Common myeloid progenitor, CD34-positive (primary cell): Measurements from ENCODE around the gene IFI16.

ENCODE experiments used
- CTCF ChIA-PET: fragments of 350-600 bp; sonication (Branson Sonifier 250); formaldehyde crosslinking; loops from one replicate; lab custom pipeline; 2021; ENCODE audit warnings: antibody characterized with exemption; lab: Charles Lee
- POLR2A ChIA-PET: fragments of 350-600 bp; sonication (Branson Sonifier 250); formaldehyde crosslinking; loops from one replicate; lab custom pipeline; 2021; ENCODE audit warnings: antibody characterized with exemption; lab: Charles Lee
- DNase-seq, 3 donors: peaks; one replicate each; pipeline versions ENCODE4 v3.0.0 to v3.0.0-alpha.2; 2013
- H3K27ac ChIP-seq, 2 experiments: 1 replicate in 1 of 2; 2 replicates in 1 of 2; pipeline ENCODE4 v1.7.0; 2013; ENCODE audit warnings: inconsistent platforms in 2 of 2, low read length in 2 of 2, mild to moderate bottlenecking in 2 of 2, low read depth in 1 of 2, moderate library complexity in 1 of 2; ENCODE audit not compliant: severe bottlenecking in 2 of 2, insufficient read depth in 1 of 2, poor library complexity in 1 of 2
- H3K27me3 ChIP-seq, 5 experiments: replicated peaks in 2 of 5; 1 replicate in 3 of 5; 2 replicates in 2 of 5; pipeline versions ENCODE4 v1.6.1 to v1.7.0; 2013; ENCODE audit warnings: low read length in 4 of 5, mild to moderate bottlenecking in 2 of 5, moderate library complexity in 2 of 5, inconsistent platforms in 1 of 5; ENCODE audit not compliant: insufficient read depth in 5 of 5, control insufficient read depth in 4 of 5
- H3K36me3 ChIP-seq, 4 experiments: 1 replicate in 2 of 4; 2 replicates in 2 of 4; pipeline versions ENCODE4 v1.6.1 to v1.7.0; 2013; ENCODE audit warnings: low read length in 3 of 4, control low read depth in 1 of 4, mild to moderate bottlenecking in 1 of 4; ENCODE audit not compliant: control insufficient read depth in 4 of 4, insufficient read depth in 4 of 4
- H3K4me1 ChIP-seq, 4 experiments: 1 replicate in 3 of 4; 2 replicates in 1 of 4; pipeline versions ENCODE4 v1.6.1 to v1.7.1; 2013; ENCODE audit warnings: low read length in 3 of 4, mild to moderate bottlenecking in 3 of 4, control low read depth in 1 of 4, inconsistent platforms in 1 of 4, moderate library complexity in 1 of 4; ENCODE audit not compliant: control insufficient read depth in 4 of 4, insufficient read depth in 4 of 4; ENCODE audit errors: control extremely low read depth in 1 of 4
- H3K4me3 ChIP-seq, 7 experiments: 1 replicate in 4 of 7; 2 replicates in 3 of 7; pipeline versions ENCODE4 v1.5.1 to v1.7.0; 2013; ENCODE audit warnings: mild to moderate bottlenecking in 7 of 7, low read length in 6 of 7, moderate library complexity in 6 of 7, inconsistent platforms in 2 of 7, low read depth in 2 of 7, control low read depth in 1 of 7; ENCODE audit not compliant: insufficient read depth in 4 of 7, control insufficient read depth in 1 of 7; ENCODE audit errors: extremely low read depth in 1 of 7
- H3K9me3 ChIP-seq, 5 experiments: 1 replicate in 4 of 5; 2 replicates in 1 of 5; pipeline versions ENCODE4 v1.6.1 to v1.7.1; 2013; ENCODE audit warnings: low read length in 4 of 5, mild to moderate bottlenecking in 2 of 5, inconsistent platforms in 1 of 5, low read depth in 1 of 5, moderate library complexity in 1 of 5; ENCODE audit not compliant: control insufficient read depth in 4 of 5, insufficient read depth in 2 of 5; ENCODE audit errors: control extremely low read depth in 1 of 5
- WGBS: methylation state at CpG from one replicate; pipeline ENCODE4 v1.1.5; 2013; ENCODE audit not compliant: insufficient coverage; 5-methylcytosine and 5-hydroxymethylcytosine counted together

The IFI16 gene

GRCh38 chr1:159079525-159079924 lies 69.8 kb downstream of the IFI16 start:
- Histone ChIP-seq H3K4me1 (peaks cover 2 to 9% (median 7%) of the 10 kb centered on the region in 4 experiments), H3K36me3 (no peaks in the 10 kb centered on the region), H3K4me3 (no peak overlapping the region), H3K27ac (no peak overlapping the region), H3K9me3 (no peaks in the 10 kb centered on the region), H3K27me3 (no peaks in the 10 kb centered on the region)
- WGBS: 100% methylated on average over 1 of the region's 1 CpG
- ChIA-PET CTCF (no interaction called here), POLR2A (no interaction called here)
- no peak for DNase-seq

GRCh38 chr1:159081626-159082025 lies 71.9 kb downstream of the IFI16 start:
- DNase-seq: no peak
- no peaks in the 10 kb centered on the region for H3K36me3 ChIP-seq
- H3K9me3 ChIP-seq: no peaks in the 10 kb centered on the region
- peaks cover 2 to 29% (median 12%) of the 10 kb centered on the region in 4 experiments for H3K4me1 ChIP-seq
- WGBS: 100% methylated on average over 1 of the region's 1 CpG
- no peak overlapping the region for H3K4me3 ChIP-seq
- ChIA-PET POLR2A (no interaction called here), CTCF (interaction anchor here (0.9 kb wide), 1 partner anchor 10 kb away, joined by 8 read pairs; no protein-coding TSS in a partner anchor)
- H3K27me3 ChIP-seq: no peaks in the 10 kb centered on the region
- H3K27ac ChIP-seq: no peak overlapping the region

GRCh38 chr1:159083013-159083412 lies 73.3 kb downstream of the IFI16 start:
- H3K27ac ChIP-seq: no peak overlapping the region
- no peak overlapping the region for H3K4me3 ChIP-seq
- ChIA-PET CTCF (interaction anchor here (1.1 to 1.7 kb wide), 2 partner anchors 11 to 27 kb away, joined by 3 to 8 read pairs; no protein-coding TSS in a partner anchor), POLR2A (no interaction called here)
- H3K36me3 ChIP-seq: no peaks in the 10 kb centered on the region
- no CpG with 5 or more reads among the region's 1 CpG for WGBS
- no peaks in the 10 kb centered on the region for H3K9me3 ChIP-seq
- DNase-seq: no peak
- peaks cover 2 to 41% (median 15%) of the 10 kb centered on the region in 4 experiments for H3K4me1 ChIP-seq
- H3K27me3 ChIP-seq: no peaks in the 10 kb centered on the region

DNA sequence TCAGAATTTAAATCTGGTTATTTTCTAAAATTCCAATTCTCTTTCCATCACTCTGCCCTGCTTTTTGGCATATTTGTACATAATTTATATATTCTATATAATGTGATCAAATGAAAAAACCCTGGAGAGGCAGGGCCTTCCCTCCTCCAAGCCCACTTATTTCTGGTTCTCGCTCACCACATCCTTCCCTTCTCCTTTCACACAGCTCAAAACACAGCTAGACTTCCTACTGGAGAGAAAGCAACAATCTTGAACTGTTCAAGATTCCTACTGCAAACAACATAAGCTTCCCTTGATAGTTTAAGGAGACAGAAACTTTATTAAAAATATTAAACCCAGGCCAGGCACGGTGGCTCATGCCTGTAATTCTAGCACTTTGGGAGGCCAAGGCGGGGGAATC lies 74.4 kb downstream of the IFI16 start:
- H3K9me3 ChIP-seq: no peaks in the 10 kb centered on the region

DNA sequence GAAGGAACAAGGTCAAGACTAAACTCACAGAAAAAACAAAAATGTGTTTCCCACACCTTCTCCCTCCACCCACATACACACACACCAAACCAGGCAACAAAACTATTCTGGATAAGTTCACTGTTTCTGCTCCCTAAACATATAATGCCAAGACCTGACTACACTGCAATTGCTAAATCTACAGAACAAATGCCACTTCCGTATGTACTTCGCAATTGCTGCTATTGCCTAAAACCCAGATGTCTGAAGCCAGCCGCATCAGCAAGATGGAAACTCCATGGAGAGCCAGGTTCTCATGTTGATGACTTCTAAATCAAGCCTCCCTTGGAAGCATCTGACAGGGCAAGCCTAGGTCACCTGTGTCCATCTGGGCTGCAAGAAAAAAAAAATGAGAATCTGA lies 75.2 kb downstream of the IFI16 start:
- ChIA-PET POLR2A (no interaction called here), CTCF (no interaction called here)
- no peak overlapping the region for H3K4me3 ChIP-seq
- H3K4me1 ChIP-seq: peaks cover 15 to 55% (median 26%) of the 10 kb centered on the region in 4 experiments
- no peaks in the 10 kb centered on the region for H3K9me3 ChIP-seq
- no peak for DNase-seq
- no peak overlapping the region for H3K27ac ChIP-seq
- no peaks in the 10 kb centered on the region for H3K36me3 ChIP-seq
- WGBS: 98% methylated on average over 3 of the region's 3 CpGs
- H3K27me3 ChIP-seq: no peaks in the 10 kb centered on the region

More for the DNA sequence above, 74.4 kb downstream of the IFI16 start:
- no peaks in the 10 kb centered on the region for H3K27me3 ChIP-seq
- ChIA-PET POLR2A (no interaction called here), CTCF (interaction anchor here (1.2 to 1.7 kb wide), 2 partner anchors 12 to 16 kb away, joined by 3 to 8 read pairs; no protein-coding TSS in a partner anchor)
- no peak overlapping the region for H3K27ac ChIP-seq
- no peak for DNase-seq
- H3K4me1 ChIP-seq: peaks cover 13 to 53% (median 26%) of the 10 kb centered on the region in 4 experiments
- H3K4me3 ChIP-seq: peak overlapping the region in 2 of 7 experiments; percentile 5 to 19
- no peaks in the 10 kb centered on the region for H3K36me3 ChIP-seq
- WGBS: 40% methylated on average over 3 of the region's 3 CpGs

DNA sequence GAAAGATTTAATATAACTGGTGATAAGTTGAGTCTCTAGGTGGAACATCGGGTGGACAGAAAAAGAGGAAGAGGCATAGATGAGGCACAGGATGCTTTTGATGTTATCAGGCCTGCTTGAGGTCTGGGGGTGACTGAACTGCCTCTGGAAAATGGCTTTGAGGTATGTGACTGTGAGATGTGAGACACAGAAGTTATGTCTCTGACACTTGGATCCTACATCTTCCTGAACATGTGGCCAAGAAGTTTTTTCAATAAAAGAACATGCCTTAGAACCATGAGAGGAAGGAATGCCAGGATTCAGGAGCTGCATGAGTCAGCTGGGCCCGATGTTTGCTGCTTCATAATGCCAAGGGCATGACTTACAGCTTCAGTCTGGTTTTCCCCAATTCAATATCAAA lies 78.3 kb downstream of the IFI16 start:
- no peaks in the 10 kb centered on the region for H3K36me3 ChIP-seq
- no peaks in the 10 kb centered on the region for H3K27me3 ChIP-seq
- ChIA-PET CTCF (interaction anchor here (0.9 to 1.2 kb wide), 2 partner anchors 11 to 15 kb away, joined by 3 read pairs; no protein-coding TSS in a partner anchor), POLR2A (no interaction called here)
- peak; percentile 64 to 92 (median 86) for DNase-seq
- 0% methylated on average over 2 of the region's 2 CpGs for WGBS
- peaks cover 21 to 77% (median 41%) of the 10 kb centered on the region in 4 experiments for H3K4me1 ChIP-seq
- H3K27ac ChIP-seq: no peak overlapping the region
- H3K9me3 ChIP-seq: no peaks in the 10 kb centered on the region
- no peak overlapping the region for H3K4me3 ChIP-seq

GRCh38 chr1:159088546-159089183 lies 79.0 kb downstream of the IFI16 start:
- CTCF ChIA-PET: interaction anchor here (0.9 to 1.2 kb wide), 3 partner anchors 10 to 20 kb away, joined by 3 to 4 read pairs (median 3); no protein-coding TSS in a partner anchor
- no peaks in the 10 kb centered on the region for H3K9me3 ChIP-seq
- no peaks in the 10 kb centered on the region for H3K36me3 ChIP-seq
- 79% methylated on average over 2 of the region's 6 CpGs for WGBS
- H3K4me3 ChIP-seq: no peak overlapping the region
- POLR2A ChIA-PET: interaction anchor here (0.6 kb wide), 1 partner anchor 13 kb away, joined by 3 read pairs; no protein-coding TSS in a partner anchor
- DNase-seq: peak in 2 of 3 donors; percentile 47 to 58
- no peak overlapping the region for H3K27ac ChIP-seq
- peaks cover 21 to 76% (median 41%) of the 10 kb centered on the region in 4 experiments for H3K4me1 ChIP-seq
- H3K27me3 ChIP-seq: no peaks in the 10 kb centered on the region
